Camera-type eye (tissue), 1 donor: ENCODE results near the gene ZEB1. TPM values are rescaled to one million over a fixed set of nuclear protein-coding genes. Genes with fewer than 3 reads are reported as not detected.

Experiments used
- total RNA-seq: library from RNA; depleted of rRNA; stranded (reverse); fragments of >200 nt; gene quantifications from one replicate; pipeline ENCODE4 v1.2.3, GENCODE V29; 2014

ZEB1 gene
- total RNA-seq = 168 TPM

GRCh38 chr10:31318854-31319601, at the start of gene ZEB1:
Gene ZEB1, plus strand, starts transcription at chr10:31319216. Its CDS starts 19 bp downstream, at chr10:31319235.

